Measurements from ENCODE around the gene SMIM1. TPM values are rescaled to one million over a fixed set of nuclear protein-coding genes. Genes with fewer than 3 reads are reported as not detected.

Gene SMIM1
- total RNA-seq, 4 donors from 2014 or later = 1.5 to 5.3 TPM; not detected in 2

DNA sequence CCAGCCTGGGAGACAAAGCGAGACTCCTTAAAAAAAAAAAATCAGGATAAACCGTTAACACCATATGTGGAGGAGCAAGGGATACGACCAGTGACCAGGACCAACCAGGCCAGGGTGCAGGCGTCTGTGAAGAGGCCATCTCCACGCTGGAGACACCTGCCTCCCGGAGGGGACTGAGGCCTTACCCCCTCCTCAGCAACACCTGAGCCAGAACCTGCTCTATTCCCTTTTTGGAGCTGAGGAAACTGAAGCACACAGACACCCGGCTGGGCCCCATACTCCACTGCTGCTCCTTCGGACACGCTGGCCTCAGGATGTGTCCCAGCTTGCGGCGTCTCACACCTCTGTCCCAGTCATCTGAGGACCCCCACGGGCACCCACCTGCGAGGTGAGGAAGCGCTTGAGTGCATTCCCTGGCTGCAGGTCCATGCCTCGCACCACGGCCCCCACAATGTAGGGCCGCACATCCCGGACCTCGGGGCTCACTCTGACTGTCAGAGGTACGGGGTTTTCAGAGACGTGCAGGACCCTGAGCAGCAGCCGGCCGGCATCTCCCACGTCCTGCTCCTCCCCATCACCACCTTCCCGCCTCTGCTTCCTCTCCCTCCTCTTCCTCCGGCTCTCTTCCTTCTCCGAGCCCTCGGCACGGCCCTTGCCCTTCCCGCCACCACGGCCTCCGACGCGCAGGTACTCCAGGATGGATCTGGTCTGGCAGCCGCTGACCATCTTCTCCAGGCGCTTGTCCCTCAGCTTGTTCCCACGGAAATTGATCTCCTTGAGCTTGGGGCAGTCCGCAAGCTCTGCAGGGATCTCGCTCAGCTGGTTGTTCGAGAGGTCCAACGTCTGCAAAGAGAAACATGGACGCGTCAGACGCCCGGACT, 14.2 kb downstream of the SMIM1 start:
- 96% methylated on average over 36 to 37 of the region's 45 CpGs for WGBS, 2 donors
- H3K9me3 ChIP-seq = no peaks in the 10 kb centered on the region
- no peaks in the 10 kb centered on the region for H3K27me3 ChIP-seq
- H3K27ac ChIP-seq = no peak overlapping the region
- peaks cover 23 to 100% (median 59%) of the 10 kb centered on the region in 3 donors for H3K36me3 ChIP-seq
- H3K4me3 ChIP-seq = no peak overlapping the region
- TF ChIP-seq POLR2A (IDR thresholded peaks at IDR 0.05) = no peak
- TF ChIP-seq, protein P1, sequence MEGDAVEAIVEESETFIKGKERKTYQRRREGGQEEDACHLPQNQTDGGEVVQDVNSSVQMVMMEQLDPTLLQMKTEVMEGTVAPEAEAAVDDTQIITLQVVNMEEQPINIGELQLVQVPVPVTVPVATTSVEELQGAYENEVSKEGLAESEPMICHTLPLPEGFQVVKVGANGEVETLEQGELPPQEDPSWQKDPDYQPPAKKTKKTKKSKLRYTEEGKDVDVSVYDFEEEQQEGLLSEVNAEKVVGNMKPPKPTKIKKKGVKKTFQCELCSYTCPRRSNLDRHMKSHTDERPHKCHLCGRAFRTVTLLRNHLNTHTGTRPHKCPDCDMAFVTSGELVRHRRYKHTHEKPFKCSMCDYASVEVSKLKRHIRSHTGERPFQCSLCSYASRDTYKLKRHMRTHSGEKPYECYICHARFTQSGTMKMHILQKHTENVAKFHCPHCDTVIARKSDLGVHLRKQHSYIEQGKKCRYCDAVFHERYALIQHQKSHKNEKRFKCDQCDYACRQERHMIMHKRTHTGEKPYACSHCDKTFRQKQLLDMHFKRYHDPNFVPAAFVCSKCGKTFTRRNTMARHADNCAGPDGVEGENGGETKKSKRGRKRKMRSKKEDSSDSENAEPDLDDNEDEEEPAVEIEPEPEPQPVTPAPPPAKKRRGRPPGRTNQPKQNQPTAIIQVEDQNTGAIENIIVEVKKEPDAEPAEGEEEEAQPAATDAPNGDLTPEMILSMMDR (IDR thresholded peaks at IDR 0.05) = no peak
- intact Hi-C loops (cut with DNase I) = no loop called here
- DNase-seq = no peak
- H3K4me1 ChIP-seq = peaks cover 0 to 29% (median 3%) of the 10 kb centered on the region in 3 donors

DNA sequence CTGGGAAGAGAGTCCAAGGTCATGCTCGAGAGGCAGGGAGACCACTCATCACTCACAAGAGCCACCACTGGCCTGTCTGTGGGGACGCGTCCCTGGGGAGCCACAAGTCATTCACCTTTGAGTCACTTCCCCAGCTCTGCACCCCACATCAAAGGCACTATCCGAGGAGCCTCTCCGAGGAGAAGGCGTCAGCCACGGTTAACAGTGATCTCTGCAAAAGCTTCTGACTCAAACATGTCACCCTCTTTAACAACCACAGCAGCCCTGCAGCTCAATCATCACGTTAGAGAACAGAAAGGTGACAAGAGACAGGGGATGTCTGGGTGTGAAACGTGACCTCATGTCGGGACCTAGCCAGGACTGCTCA, 14.8 kb downstream of the SMIM1 start:
- DNase-seq = no peak
- TF ChIP-seq POLR2A (IDR thresholded peaks at IDR 0.05) = no peak
- TF ChIP-seq, protein P1 (IDR thresholded peaks at IDR 0.05) = no peak
- Histone ChIP-seq H3K36me3 (peaks cover 21 to 100% (median 52%) of the 10 kb centered on the region in 3 donors), H3K27ac (no peak overlapping the region), H3K4me1 (peaks cover 0 to 33% (median 3%) of the 10 kb centered on the region in 3 donors), H3K9me3 (no peaks in the 10 kb centered on the region), H3K27me3 (no peaks in the 10 kb centered on the region), H3K4me3 (no peak overlapping the region)
- intact Hi-C loops (cut with DNase I) = no loop called here
- WGBS, 2 donors = 66 to 80% methylated on average over 7 to 9 of the region's 10 CpGs

DNA sequence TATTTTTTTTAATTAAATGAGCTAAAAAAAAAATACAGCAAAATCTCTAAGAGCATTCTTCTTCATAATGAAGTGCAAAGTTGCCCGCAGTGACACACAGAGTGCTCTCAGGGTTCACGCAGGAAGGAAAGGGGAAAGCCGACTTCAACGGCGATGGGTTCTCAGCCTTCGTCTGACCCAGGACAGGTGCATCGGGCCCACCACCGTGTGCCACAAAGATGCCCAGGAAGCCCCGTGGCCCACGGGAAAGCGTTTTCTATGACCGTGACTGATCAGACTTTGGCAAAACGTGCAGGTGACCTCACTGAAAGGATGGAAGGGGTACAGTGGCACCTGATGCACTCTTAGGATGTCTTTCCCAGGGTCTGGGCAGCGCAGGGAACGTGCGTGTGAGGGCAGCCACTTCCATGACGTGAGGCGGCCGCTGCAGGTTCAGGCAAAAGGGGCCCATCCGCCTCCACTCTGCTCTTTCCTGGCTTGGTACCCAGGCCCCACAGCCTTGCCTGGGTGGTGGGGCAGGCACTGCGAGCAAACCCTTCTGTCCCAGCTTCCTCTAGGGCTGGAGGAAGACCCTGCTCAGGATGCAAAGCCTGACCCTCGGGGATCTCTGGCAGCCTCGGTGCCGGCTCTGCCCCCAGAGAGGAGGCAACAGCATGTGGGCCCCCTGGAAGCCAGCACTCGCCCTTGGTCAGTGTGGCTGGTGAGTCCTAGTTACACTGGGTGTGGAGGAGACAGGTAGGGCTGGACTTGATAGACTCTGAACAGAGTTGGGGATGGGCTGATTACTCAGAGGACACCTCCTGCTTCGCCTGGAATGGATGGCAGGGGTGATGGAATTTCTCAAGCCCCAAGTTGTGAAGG, 15.4 kb downstream of the SMIM1 start:
- Histone ChIP-seq H3K4me3 (no peak overlapping the region), H3K27me3 (no peaks in the 10 kb centered on the region), H3K4me1 (peaks cover 0 to 35% (median 8%) of the 10 kb centered on the region in 3 donors), H3K9me3 (no peaks in the 10 kb centered on the region), H3K36me3 (peaks cover 16 to 96% (median 46%) of the 10 kb centered on the region in 3 donors), H3K27ac (no peak overlapping the region)
- intact Hi-C loops (cut with DNase I) = no loop called here
- DNase-seq = no peak
- TF ChIP-seq, protein P1 (IDR thresholded peaks at IDR 0.05) = no peak
- TF ChIP-seq POLR2A (IDR thresholded peaks at IDR 0.05) = no peak
- 82 to 85% methylated on average over 7 to 12 of the region's 26 CpGs for WGBS, 2 donors

DNA sequence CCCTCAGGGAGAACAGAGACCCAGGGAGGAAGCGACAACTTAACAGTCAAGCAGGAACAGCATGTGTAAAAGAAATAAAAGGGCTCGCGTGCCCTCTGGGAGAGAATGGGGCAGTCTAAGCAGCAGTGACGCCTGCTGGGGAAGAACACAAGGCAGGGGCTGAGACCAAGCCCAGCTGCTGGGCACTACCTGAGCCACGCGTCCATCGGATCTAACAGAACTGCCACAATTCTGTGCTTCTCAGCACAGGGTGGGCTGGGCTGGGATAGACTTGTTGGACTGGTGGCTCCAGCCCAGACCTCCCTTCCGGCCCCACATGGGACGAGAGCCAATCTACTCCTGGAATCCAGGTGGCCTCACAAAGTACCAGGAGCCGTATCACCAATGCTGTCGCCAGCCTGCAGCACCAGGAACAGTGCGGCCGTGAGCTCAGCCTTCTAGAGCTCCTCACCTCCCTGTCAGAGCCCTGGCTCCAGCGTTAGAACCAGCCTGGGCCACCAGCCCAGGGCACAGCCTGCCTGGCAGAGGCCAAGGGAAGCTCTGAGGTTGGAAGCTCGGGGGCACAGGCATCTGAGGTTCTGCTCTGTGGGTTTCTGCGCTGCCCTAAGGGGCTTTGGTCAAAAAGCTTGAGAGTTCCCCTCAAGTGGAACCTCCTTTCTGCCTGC, 16.3 kb downstream of the SMIM1 start:
- Histone ChIP-seq H3K27me3 (no peaks in the 10 kb centered on the region), H3K9me3 (no peaks in the 10 kb centered on the region), H3K4me3 (no peak overlapping the region), H3K36me3 (peaks cover 11 to 87% (median 40%) of the 10 kb centered on the region in 3 donors), H3K4me1 (peaks cover 6 to 45% (median 18%) of the 10 kb centered on the region in 3 donors), H3K27ac (no peak overlapping the region)
- WGBS, 2 donors = 79 to 81% methylated on average over 10 to 13 of the region's 16 CpGs
- intact Hi-C loops (cut with DNase I) = no loop called here
- no peak for DNase-seq
- no peak for TF ChIP-seq POLR2A (IDR thresholded peaks at IDR 0.05)
- TF ChIP-seq, protein P1 (IDR thresholded peaks at IDR 0.05) = no peak
